Mucosa of stomach (tissue), 1 donor: Measurements from ENCODE around the gene ZNF48.

Experiments used
- H3K27me3 ChIP-seq: one replicate; pipeline ENCODE4 v1.7.0; 2013; ENCODE audit warnings: mild to moderate bottlenecking, low read length; ENCODE audit not compliant: control insufficient read depth, insufficient read depth
- H3K36me3 ChIP-seq: one replicate; pipeline ENCODE4 v1.7.0; 2013; ENCODE audit warnings: low read length; ENCODE audit not compliant: control insufficient read depth, insufficient read depth
- H3K4me1 ChIP-seq: one replicate; pipeline ENCODE4 v1.7.0; 2013; ENCODE audit warnings: mild to moderate bottlenecking, low read length; ENCODE audit not compliant: control insufficient read depth, insufficient read depth
- H3K4me3 ChIP-seq: one replicate; pipeline ENCODE4 v1.7.0; 2013; ENCODE audit warnings: low read length
- H3K9ac ChIP-seq: one replicate; pipeline ENCODE4 v1.7.0; 2013; ENCODE audit warnings: mild to moderate bottlenecking, low read length, moderate library complexity
- H3K9me3 ChIP-seq: one replicate; pipeline ENCODE4 v1.7.0; 2013; ENCODE audit warnings: mild to moderate bottlenecking, low read length, moderate library complexity; ENCODE audit not compliant: control insufficient read depth
- donor health status: Pancreatic carcinoma.

ZNF48 gene

DNA sequence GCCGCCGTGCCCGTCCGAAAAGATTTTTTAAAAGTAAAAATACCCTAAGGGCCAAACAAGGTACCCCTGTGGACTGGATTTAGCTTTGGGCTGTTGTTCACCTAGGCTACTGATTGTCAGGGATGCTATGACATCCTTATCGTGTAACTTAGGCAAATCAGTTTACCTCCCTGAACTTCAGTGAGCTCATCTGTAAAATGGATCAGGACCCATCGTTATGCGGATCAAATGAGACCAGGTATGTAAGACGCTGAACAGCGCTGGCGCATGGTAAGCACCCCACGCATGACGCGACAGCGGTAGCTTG, 11.5 kb downstream of the ZNF48 start:
- H3K4me3 ChIP-seq, result no peak overlapping the region
- no peaks in the 10 kb centered on the region for H3K36me3 ChIP-seq
- no peaks in the 10 kb centered on the region for H3K9me3 ChIP-seq
- H3K9ac ChIP-seq, result peak overlapping the region; percentile 61
- H3K4me1 ChIP-seq, result peaks cover 13% of the 10 kb centered on the region
- H3K27me3 ChIP-seq, result no peaks in the 10 kb centered on the region

DNA sequence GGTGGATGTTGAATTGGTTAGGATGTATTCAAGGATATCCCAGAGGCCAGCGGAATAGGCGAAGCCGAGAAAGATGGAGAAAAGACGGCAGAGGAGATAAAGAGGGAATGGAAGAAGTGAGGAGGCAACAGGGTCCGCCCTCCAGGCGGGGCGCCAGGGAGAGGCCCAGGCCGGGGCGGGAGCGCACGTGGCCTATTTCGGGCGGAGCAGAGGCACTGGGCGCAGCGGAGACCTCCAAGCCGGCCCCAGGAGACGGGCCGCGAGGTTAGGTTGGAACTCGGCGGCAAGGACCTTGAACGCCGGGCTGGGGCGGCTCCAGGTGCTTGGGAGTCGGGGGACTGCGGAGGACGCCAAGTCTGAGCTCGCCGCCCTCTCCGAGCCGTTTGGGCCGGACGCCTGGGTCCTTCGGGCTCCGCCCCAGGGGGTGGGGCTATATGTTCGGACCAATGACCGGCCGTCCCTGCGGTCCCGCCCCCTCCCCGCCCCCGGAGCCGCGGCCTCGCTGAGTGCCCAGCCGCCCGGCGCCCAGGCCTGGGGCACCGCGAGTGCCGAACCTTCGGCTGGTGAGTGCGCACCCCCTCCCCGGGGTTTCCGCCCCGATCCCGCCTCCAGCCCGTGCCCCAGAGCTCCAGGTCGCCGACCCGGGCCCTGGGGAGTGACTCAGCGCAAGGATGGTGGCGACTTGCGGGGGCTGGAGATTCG, 12.0 kb downstream of the ZNF48 start, which contains the start of gene ZNF771:
ZNF771 (plus strand) TSS at position 505 of the 702 bp plus-strand sequence. CDS start 448 bp downstream, outside the sequence.
- Histone ChIP-seq H3K4me1 (peaks cover 13% of the 10 kb centered on the region), H3K4me3 (no peak within 1 kb of the TSS), H3K9ac (peak within 1 kb of the TSS; percentile 61), H3K9me3 (no peaks in the 10 kb centered on the region), H3K36me3 (no peaks in the 10 kb centered on the region), H3K27me3 (no peaks in the 10 kb centered on the region)

DNA sequence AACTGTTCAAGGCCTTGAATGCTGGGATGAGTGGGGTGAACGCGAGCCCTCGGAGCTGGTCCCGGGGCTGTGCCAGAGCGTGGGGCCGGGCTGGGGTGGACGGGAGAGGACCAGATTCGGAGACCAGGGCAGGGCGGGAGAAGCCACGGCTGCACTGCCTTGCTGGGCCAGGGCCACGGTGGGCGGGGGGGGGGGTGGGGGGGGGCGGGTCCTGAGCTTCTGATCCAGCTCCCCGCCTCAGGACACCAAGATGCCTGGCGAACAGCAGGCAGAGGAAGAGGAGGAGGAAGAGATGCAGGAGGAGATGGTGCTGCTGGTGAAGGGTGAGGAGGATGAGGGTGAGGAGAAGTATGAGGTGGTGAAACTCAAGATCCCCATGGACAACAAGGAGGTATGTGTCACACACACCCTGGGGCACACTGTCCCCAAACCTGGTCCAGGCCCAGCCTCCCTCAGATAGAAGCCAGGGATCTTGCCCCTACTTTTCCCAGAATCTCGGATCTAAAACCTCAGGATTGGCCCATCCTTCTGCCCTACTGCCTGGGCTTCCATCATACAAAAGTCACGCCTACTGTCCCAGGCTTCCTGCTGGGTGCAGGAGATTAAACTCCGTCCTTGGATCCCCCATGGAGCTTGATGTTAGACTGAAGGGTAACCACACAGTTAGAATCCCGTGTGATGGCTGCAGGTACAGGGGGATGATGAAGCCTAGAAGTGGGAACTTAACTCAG, 12.7 kb downstream of the ZNF48 start:
- Histone ChIP-seq H3K9me3 (no peaks in the 10 kb centered on the region), H3K4me3 (no peak overlapping the region), H3K36me3 (no peaks in the 10 kb centered on the region), H3K4me1 (peaks cover 13% of the 10 kb centered on the region), H3K9ac (peak overlapping the region; percentile 61), H3K27me3 (no peaks in the 10 kb centered on the region)

DNA sequence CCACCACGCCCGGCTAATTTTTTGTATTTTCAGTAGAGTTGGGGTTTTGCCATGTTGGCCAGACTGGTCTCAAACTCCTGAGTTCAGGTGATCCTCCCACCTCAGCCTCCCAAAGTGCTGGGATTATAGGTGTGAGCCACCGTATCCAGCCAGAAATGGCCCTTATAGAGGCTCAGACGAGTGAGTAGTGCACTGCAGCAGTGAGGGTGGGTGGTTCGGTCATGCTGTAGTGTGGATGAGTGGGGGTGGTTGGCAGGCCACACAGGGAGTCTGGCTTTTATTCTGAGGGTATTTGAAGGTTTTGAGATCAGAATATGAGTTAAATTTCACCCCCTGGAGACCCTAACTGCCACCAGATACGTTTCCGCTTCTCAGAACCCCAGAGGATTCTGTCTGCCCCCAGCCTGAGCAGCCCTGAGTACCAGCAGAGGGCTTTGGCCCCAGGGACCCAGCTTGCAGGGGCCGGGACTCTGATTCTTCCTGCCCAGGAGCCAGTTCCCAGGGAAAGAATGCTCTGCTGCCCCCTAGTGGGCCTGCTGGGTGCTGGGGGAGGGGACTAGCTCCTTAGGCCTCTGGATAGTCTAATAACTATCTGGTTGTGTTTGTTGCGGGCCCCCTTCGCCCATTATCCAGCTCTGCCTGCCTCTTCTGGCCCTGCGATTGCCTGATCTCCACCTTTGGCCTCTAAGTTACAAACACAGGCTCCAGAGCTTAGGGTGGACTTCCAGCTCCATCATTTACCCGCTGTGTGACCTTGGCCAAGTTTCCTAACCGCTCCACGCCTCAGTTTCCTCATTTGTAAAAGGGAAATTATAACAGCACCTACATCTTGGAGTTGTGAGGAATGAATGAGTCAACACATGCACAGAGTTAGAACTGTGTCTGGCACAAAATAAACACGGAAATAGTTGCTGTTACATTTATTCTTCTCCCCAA, 14.2 kb downstream of the ZNF48 start:
- no peaks in the 10 kb centered on the region for H3K9me3 ChIP-seq
- H3K27me3 ChIP-seq, result no peaks in the 10 kb centered on the region
- H3K4me1 ChIP-seq, result peaks cover 13% of the 10 kb centered on the region
- H3K9ac ChIP-seq, result peak overlapping the region; percentile 34
- no peak overlapping the region for H3K4me3 ChIP-seq
- H3K36me3 ChIP-seq, result no peaks in the 10 kb centered on the region

DNA sequence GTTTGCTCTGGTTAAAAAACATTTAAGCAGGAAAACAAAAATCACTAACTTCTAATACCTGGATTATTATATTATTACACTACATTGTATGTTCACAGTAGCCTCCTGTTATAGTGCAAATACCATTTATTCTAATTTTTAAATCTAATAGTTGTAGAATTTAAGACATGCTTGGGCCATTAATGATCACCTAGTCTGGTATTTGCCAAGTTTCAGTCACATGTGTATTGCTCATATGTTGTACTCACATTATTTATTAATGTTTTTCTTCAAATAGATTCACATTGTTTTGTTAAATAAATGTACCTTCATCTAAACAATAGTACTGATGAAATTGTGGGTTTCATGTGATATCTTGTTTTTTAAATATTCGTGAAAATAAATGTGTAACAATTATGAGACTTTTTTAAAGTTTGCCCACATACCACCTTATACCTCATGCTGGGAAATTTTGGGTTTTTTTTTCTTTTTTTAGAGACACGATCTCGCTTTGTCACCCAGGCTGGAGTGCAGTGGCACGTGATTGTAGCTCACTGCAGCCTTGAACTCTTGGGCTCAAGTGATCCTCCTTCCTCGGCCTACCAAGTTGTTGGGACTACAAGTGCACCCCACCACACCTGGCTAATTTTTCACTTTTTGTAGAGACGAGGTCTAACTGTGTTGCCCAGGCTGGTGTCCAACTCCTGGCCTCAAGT, 18.0 kb downstream of the ZNF48 start:
- no peaks in the 10 kb centered on the region for H3K27me3 ChIP-seq
- no peak overlapping the region for H3K9ac ChIP-seq

DNA sequence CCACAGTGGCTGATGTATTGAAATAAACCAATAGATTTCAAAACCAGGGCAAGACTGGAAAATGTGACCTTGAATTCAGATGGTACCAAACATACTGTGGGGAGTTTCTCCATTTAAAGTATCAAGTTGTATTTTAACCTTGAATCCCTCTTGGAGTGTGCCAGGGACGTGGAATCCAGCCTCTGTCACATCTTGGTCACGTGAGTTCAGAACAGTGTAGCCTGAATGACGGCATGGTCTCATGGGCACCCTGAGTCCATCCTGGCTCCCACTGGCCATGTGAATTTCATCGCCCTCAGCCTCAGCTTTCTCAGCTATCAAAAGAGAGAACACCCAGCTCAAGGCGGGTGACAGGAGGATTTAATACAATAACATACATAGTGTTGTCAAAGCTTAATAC, 18.9 kb downstream of the ZNF48 start:
- Histone ChIP-seq H3K9ac (no peak overlapping the region), H3K36me3 (no peaks in the 10 kb centered on the region), H3K4me1 (peaks cover 24% of the 10 kb centered on the region), H3K4me3 (no peak overlapping the region), H3K9me3 (no peaks in the 10 kb centered on the region), H3K27me3 (no peaks in the 10 kb centered on the region)

More for the DNA sequence above, 18.0 kb downstream of the ZNF48 start:
- H3K4me3 ChIP-seq, result no peak overlapping the region
- H3K4me1 ChIP-seq, result peaks cover 18% of the 10 kb centered on the region
- no peaks in the 10 kb centered on the region for H3K9me3 ChIP-seq
- H3K36me3 ChIP-seq, result no peaks in the 10 kb centered on the region

DNA sequence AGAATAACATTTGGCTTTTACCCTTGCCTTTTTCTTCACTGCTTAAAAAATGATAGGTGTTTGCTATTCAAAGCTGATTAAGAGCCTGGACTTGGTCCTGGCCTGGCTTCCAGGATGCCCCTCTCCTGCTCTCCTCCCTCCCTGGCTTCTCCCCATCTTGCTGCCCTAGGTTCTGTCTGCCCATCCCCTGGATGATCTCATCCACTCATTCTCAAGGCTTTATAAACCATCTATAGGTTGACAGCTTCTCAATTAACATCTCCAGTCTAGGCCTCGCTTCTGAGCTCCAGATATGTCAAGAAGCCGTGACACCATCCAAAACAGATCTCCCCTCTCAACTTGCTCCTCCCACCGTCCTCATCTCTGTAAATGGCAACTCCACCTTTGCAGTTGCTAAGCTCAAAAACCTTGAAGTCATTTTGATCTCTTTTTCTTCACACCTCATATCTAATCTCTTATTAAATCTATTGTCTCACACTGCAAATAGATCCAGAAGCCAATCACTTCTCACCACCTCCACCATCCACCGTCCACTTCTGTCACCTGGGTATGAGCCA, 20.9 kb downstream of the ZNF48 start:
- Histone ChIP-seq H3K9me3 (no peaks in the 10 kb centered on the region), H3K4me3 (no peak overlapping the region), H3K27me3 (no peaks in the 10 kb centered on the region), H3K9ac (no peak overlapping the region), H3K36me3 (no peaks in the 10 kb centered on the region), H3K4me1 (peaks cover 17% of the 10 kb centered on the region)

DNA sequence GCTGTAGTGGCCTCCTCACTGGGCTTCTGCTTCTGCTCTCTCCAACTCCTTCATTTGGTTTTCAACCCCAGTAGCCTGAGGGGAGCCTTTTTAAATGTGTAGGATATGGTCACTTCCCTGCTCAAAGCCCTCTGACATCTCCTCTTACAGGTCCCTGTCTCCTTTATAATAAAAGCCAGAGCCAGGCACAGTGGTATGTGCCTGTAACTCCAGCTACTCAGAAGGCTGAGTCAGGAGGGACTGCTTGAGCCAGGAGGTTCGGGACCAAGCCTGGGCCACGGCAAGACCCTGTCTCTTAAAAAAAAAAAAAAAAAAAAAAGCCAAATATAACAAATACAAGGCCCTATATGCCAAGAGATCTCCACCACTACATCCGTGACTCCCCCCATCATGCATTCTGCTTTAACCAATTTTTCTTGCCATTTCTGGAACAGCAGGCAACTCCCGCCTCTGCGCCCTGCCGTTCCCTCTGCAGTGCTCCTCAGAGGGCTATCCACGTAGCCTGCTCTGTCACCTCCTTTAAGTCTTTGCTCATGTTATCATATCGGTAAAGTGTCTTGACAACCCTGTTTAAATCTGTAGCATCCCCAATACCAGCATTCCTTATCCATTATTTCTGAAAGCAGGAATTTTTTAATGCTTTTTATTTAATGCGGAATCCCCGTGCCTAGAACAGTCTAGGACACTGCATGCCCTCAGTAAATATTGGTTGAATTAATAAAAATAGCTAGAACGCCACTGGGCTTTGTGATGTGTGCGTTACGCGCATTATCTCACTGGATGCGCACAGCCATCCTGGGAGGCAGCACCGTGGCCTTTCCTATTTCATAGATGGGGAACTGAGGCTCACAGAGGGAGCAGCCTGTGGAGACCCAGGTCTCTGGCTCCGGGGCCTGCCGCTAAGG, 21.7 kb downstream of the ZNF48 start:
- peaks cover 17% of the 10 kb centered on the region for H3K4me1 ChIP-seq
- no peaks in the 10 kb centered on the region for H3K9me3 ChIP-seq
- peak overlapping the region; percentile 74 for H3K4me3 ChIP-seq
- peak overlapping the region; percentile 71 for H3K9ac ChIP-seq
- H3K36me3 ChIP-seq, result no peaks in the 10 kb centered on the region
- no peaks in the 10 kb centered on the region for H3K27me3 ChIP-seq

DNA sequence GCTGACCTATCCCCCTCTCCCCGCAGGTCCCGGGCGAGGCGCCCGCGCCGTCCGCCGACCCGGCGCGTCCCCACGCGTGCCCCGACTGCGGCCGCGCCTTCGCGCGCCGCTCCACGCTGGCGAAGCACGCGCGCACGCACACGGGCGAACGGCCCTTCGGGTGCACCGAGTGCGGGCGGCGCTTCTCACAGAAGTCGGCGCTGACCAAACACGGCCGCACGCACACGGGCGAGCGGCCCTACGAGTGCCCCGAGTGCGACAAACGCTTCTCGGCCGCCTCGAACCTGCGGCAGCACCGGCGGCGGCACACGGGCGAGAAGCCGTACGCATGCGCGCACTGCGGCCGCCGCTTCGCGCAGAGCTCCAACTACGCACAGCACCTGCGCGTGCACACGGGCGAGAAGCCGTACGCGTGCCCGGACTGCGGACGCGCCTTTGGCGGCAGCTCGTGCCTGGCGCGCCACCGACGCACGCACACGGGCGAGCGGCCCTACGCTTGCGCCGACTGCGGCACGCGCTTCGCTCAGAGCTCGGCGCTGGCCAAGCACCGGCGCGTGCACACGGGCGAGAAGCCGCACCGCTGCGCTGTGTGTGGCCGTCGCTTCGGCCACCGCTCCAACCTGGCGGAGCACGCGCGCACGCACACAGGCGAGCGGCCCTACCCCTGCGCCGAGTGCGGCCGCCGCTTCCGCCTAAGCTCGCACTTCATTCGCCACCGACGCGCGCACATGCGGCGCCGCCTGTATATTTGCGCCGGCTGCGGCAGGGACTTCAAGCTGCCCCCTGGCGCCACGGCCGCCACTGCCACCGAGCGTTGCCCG, 22.5 kb downstream of the ZNF48 start:
- Histone ChIP-seq H3K9me3 (no peaks in the 10 kb centered on the region), H3K36me3 (no peaks in the 10 kb centered on the region), H3K27me3 (no peaks in the 10 kb centered on the region), H3K4me1 (peaks cover 17% of the 10 kb centered on the region), H3K9ac (peak overlapping the region; percentile 71), H3K4me3 (peak overlapping the region; percentile 74)
